ENCODE results near the gene ESPN. TPM values are rescaled to one million over a fixed set of nuclear protein-coding genes. Genes with fewer than 3 reads are reported as not detected.

ESPN gene
- total RNA-seq, 4 donors from 2014 or later: 14.5 to 22.2 (median 18.6) TPM

DNA sequence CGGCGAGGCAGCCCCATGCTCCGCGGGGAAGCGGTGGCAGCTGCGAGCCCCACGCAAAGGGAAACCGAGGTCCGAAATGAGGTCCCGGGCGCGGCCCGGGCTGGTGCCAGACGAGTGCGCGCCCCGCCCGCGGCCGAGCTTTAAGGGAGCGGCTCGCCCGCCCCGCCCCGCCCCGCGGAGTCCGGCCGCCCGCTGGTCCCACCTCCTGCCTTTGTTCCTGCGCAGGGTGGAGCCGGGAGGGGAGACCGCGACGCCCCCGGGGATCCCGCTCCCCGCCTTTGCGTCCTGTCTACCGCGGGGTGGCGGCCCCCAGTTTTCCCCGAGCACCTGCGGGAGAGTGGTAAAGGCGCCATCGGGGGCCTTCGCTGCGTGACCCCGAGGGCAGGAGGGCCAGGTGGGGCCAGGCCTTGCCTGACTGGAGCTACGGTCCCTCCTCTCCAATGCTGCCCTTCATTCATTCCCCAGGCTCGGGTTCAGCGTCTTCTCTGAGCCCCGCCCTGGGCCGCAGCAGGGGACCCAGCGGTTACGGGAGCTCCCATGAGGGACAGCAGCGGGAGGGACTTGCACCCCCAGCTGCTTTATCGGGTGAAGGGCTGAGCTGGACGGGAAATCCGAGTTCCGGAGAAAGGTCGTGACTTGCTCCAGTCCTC lies 4.6 kb upstream of the ESPN start, which contains the start of gene HES2:
Gene HES2, minus strand, starts transcription at position 116 of the 650 bp plus-strand sequence. Its CDS starts 99 bp downstream, at position 17.
- peaks cover 0 to 100% (median 5%) of the 10 kb centered on the region in 4 donors for H3K27me3 ChIP-seq
- TF ChIP-seq CTCF (IDR thresholded peaks at IDR 0.05) (no peak), POLR2A (IDR thresholded peaks at IDR 0.05) (peak in 2 of 4 donors; percentile 52 to 59)
- H3K27ac ChIP-seq: peak within 1 kb of the TSS; percentile 66 to 90 (median 86)
- WGBS, 2 donors: no CpG with 5 or more reads among the region's 62 CpGs
- intact Hi-C loops (cut with DNase I): no loop called here
- H3K4me1 ChIP-seq: peaks cover 41 to 98% (median 67%) of the 10 kb centered on the region in 3 donors
- DNase-seq: no peak
- no peaks in the 10 kb centered on the region for H3K36me3 ChIP-seq
- peak within 1 kb of the TSS; percentile 51 to 72 (median 64) for H3K4me3 ChIP-seq
- no peaks in the 10 kb centered on the region for H3K9me3 ChIP-seq

DNA sequence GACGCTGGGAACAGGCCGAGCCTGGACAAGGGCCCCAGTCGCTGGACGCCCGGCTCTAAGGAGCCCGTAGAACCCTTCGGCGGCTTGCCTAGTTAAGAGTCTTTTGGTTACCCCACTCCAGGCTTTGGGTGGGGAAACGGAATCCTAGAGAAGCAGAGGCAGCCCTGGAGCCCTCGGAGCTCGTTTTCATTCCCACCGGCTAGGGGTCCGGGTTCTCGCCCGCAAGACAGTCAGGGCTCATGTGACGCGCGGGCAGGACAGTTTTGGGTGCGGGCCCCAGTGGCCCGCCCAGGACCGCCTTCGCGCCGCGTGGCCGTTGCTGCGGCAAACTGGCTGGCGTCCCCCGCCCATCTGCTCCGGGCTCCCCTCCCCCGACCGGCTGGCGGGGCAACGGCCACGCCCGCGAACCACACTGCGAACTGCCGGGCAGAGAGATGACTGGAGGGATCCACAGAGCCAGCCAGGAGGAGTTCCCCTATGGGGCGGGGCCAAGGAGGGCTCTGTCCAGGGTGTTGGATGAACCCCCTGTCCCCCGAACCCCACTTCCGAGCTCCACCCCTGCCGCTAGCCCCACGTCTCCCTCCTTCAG lies 4.0 kb upstream of the ESPN start:
- 20% methylated on average over 1 of the region's 44 CpGs; no CpG with 5 or more reads in 1 of the 2 donors for WGBS, 2 donors
- Histone ChIP-seq H3K27me3 (peaks cover 4 to 100% (median 5%) of the 10 kb centered on the region in 4 donors), H3K4me1 (peaks cover 47 to 98% (median 71%) of the 10 kb centered on the region in 3 donors), H3K27ac (peak overlapping the region; percentile 66 to 90 (median 86)), H3K9me3 (no peaks in the 10 kb centered on the region), H3K36me3 (no peaks in the 10 kb centered on the region), H3K4me3 (peak overlapping the region; percentile 51 to 72 (median 64))
- DNase-seq: no peak
- TF ChIP-seq CTCF (IDR thresholded peaks at IDR 0.05) (no peak), POLR2A (IDR thresholded peaks at IDR 0.05) (no peak)
- intact Hi-C loops (cut with DNase I): no loop called here

- Histone ChIP-seq H3K9me3 (no peaks in the 10 kb centered on the region), H3K4me1 (peaks cover 52 to 98% (median 68%) of the 10 kb centered on the region in 3 donors), H3K27me3 (peaks cover under 1 to 100% (median 6%) of the 10 kb centered on the region in 4 donors), H3K27ac (peak overlapping the region in 3 of 4 donors; percentile 27 to 90 (median 90)), H3K4me3 (no peak overlapping the region), H3K36me3 (no peaks in the 10 kb centered on the region)
- intact Hi-C loops (cut with DNase I): no loop called here
- no peak for TF ChIP-seq CTCF (IDR thresholded peaks at IDR 0.05)
- no peak for TF ChIP-seq POLR2A (IDR thresholded peaks at IDR 0.05)
- DNase-seq: no peak
- 44 to 51% methylated on average over 3 to 4 of the region's 4 CpGs for WGBS, 2 donors
These were observed 3.3 kb upstream of the ESPN start for GRCh38 chr1:6421266-6421665.

DNA sequence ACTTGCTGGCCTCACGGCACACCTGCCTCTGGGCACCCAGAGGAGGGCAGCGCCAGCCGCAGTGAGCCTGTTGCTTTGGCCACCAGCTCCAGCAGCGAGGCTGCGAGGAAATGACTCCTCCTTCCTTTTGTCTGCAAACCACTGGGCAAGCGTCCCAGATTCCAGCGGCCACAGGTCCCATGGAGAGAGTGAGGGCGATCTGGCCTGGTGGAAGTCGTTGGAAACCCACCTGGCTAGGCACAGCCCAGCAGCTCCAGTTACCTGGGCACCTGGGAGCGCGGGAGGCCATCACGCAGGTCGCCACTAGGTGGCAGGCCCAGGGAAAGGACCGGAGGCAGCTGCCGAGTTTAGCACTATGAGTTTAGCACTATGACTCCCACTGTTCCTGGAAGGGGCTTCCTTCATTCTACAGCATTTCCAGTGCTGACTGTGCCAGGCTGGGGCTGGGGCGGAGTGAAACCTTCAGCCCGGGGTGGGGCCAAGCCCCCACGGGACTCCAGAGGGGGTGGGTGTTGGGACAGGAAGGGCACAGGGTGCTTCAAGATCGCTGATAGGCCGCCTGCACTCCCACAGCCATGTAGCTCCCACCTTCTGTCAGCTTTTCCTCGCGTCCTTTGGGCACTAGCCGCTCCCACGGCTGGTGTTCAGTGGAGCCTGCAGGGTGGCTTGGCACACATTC lies 1.1 kb upstream of the ESPN start:
- Histone ChIP-seq H3K36me3 (no peaks in the 10 kb centered on the region), H3K4me3 (peak overlapping the region in 3 of 4 donors; percentile 31 to 61 (median 49)), H3K27me3 (peaks cover 0 to 100% (median 6%) of the 10 kb centered on the region in 4 donors), H3K4me1 (peaks cover 59 to 98% (median 71%) of the 10 kb centered on the region in 3 donors), H3K9me3 (no peaks in the 10 kb centered on the region), H3K27ac (peak overlapping the region in 1 of 4 donors; percentile 13)
- 0% methylated on average over 10 of the region's 24 CpGs; no CpG with 5 or more reads in 1 of the 2 donors for WGBS, 2 donors
- no peak for TF ChIP-seq POLR2A (IDR thresholded peaks at IDR 0.05)
- TF ChIP-seq CTCF (IDR thresholded peaks at IDR 0.05): peak; percentile 53 to 86 (median 74)
- DNase-seq: no peak
- intact Hi-C loops (cut with DNase I): no loop called here

Measured in esophagus squamous epithelium (tissue), 5 donors.